ENCODE data around the gene SLC49A3.
"Not testable (repeated sequence)": the region's sequence is repeated elsewhere in the genome, so short reads cannot be mapped to it uniquely, and the experiment has no call there.

Gene SLC49A3

GRCh38 chr4:688854-689681 lies at the start of gene SLC49A3:
Gene SLC49A3 (minus strand): TSS chr4:689151. CDS start chr4:689127, 24 bp downstream.
- H3K4me3 ChIP-seq (ENCODE audit: low read depth, low read length): peak within 1 kb of the TSS; percentile 48

GRCh38 chr4:736561-736960 lies 47.6 kb upstream of the SLC49A3 start:
- H3K4me3 ChIP-seq (ENCODE audit: low read depth, low read length): not testable (repeated sequence)

More at GRCh38 chr4:688854-689681, at the start of gene SLC49A3:
- TF ChIP-seq CTCF (IDR thresholded peaks at IDR 0.05; ENCODE audit: low read depth, low read length): no peak

- TF ChIP-seq CTCF (IDR thresholded peaks at IDR 0.05; ENCODE audit: low read depth, low read length): no peak
- no peak overlapping the region for H3K4me3 ChIP-seq (ENCODE audit: low read depth, low read length)
Observed at GRCh38 chr4:735583-735982, 46.6 kb upstream of the SLC49A3 start.

GRCh38 chr4:734951-735350 lies 46.0 kb upstream of the SLC49A3 start:
- no peak overlapping the region for H3K4me3 ChIP-seq (ENCODE audit: low read depth, low read length)
- TF ChIP-seq CTCF (IDR thresholded peaks at IDR 0.05; ENCODE audit: low read depth, low read length): no peak

GRCh38 chr4:734075-734474 lies 45.1 kb upstream of the SLC49A3 start:
- H3K4me3 ChIP-seq (ENCODE audit: low read depth, low read length): no peak overlapping the region
- TF ChIP-seq CTCF (IDR thresholded peaks at IDR 0.05; ENCODE audit: low read depth, low read length): no peak

GRCh38 chr4:733631-733980 lies 44.7 kb upstream of the SLC49A3 start:
- no peak for TF ChIP-seq CTCF (IDR thresholded peaks at IDR 0.05; ENCODE audit: low read depth, low read length)

GRCh38 chr4:732911-733630 lies 44.1 kb upstream of the SLC49A3 start:
- no peak for TF ChIP-seq CTCF (IDR thresholded peaks at IDR 0.05; ENCODE audit: low read depth, low read length)
- H3K4me3 ChIP-seq (ENCODE audit: low read depth, low read length): no peak overlapping the region

More at GRCh38 chr4:733631-733980, 44.7 kb upstream of the SLC49A3 start:
- no peak overlapping the region for H3K4me3 ChIP-seq (ENCODE audit: low read depth, low read length)

Data from WI38 (cell line).